HUDEP-2 (cell line): ENCODE measurements around the gene SLCO6A1.
A peak's percentile ranks its signal among the peaks of the same experiment; 100 is the strongest.
"Not testable (repeated sequence)": the region's sequence is repeated elsewhere in the genome, so short reads cannot be mapped to it uniquely, and the experiment has no call there.

Source experiments
- DNase-seq, 76 experiments: peaks; one replicate each; lab custom pipeline; 2025; ENCODE audit not compliant: unreplicated experiment in 76 of 76; lab: John Stamatoyannopoulos, UW

Gene SLCO6A1

GRCh38 chr5:102498271-102499034, at the start of gene SLCO6A1:
TSS of gene SLCO6A1 (minus strand) at chr5:102499001. CDS start at chr5:102498844, 157 bp downstream.
- no peak for DNase-seq

GRCh38 chr5:102547141-102548035, 48.6 kb upstream of the SLCO6A1 start:
- no peak for DNase-seq

GRCh38 chr5:102545175-102545574, 46.4 kb upstream of the SLCO6A1 start:
- DNase-seq = peak in 7 of 76 experiments; percentile 2 to 18 (median 10)

GRCh38 chr5:102542057-102542456, 43.3 kb upstream of the SLCO6A1 start:
- peak in 1 of 76 experiments; percentile 9 for DNase-seq

- no peak for DNase-seq
These were observed 41.4 kb upstream of the SLCO6A1 start for GRCh38 chr5:102539996-102540728.

GRCh38 chr5:102539562-102539961, 40.8 kb upstream of the SLCO6A1 start:
- DNase-seq = no peak

- DNase-seq = no peak
These were observed 38.2 kb upstream of the SLCO6A1 start for GRCh38 chr5:102537011-102537410.

- DNase-seq = peak in 1 of 76 experiments; percentile 6
These were observed 37.6 kb upstream of the SLCO6A1 start for GRCh38 chr5:102536323-102536928.

- DNase-seq = no peak
These were observed 33.3 kb upstream of the SLCO6A1 start for GRCh38 chr5:102532123-102532522.

GRCh38 chr5:102531506-102531905, 32.7 kb upstream of the SLCO6A1 start:
- no peak for DNase-seq

- no peak for DNase-seq
These were observed 30.6 kb upstream of the SLCO6A1 start for GRCh38 chr5:102529447-102529846.

- no peak for DNase-seq
These were observed 30.2 kb upstream of the SLCO6A1 start for GRCh38 chr5:102529031-102529430.

- no peak for DNase-seq
These were observed 29.8 kb upstream of the SLCO6A1 start for GRCh38 chr5:102528600-102528999.

- no peak for DNase-seq
These were observed 28.7 kb upstream of the SLCO6A1 start for GRCh38 chr5:102527547-102527946.

- no peak for DNase-seq
These were observed 24.9 kb upstream of the SLCO6A1 start for GRCh38 chr5:102523541-102524175.

GRCh38 chr5:102511666-102512065, 12.9 kb upstream of the SLCO6A1 start:
- DNase-seq = no peak

GRCh38 chr5:102491261-102491914, 7.4 kb downstream of the SLCO6A1 start:
- not testable (repeated sequence) for DNase-seq

GRCh38 chr5:102483736-102484135, 15.1 kb downstream of the SLCO6A1 start:
- no peak for DNase-seq

GRCh38 chr5:102481054-102481715, 17.6 kb downstream of the SLCO6A1 start:
- DNase-seq = no peak
